NCI-H524 treated with DMSO at 0.1 percent for 48 hours (cell line): ENCODE data around the gene NEURL2.

ENCODE experiments used
- DNase-seq: peaks from one replicate; lab custom pipeline; 2025; lab: John Stamatoyannopoulos, UW

The NEURL2 gene

DNA sequence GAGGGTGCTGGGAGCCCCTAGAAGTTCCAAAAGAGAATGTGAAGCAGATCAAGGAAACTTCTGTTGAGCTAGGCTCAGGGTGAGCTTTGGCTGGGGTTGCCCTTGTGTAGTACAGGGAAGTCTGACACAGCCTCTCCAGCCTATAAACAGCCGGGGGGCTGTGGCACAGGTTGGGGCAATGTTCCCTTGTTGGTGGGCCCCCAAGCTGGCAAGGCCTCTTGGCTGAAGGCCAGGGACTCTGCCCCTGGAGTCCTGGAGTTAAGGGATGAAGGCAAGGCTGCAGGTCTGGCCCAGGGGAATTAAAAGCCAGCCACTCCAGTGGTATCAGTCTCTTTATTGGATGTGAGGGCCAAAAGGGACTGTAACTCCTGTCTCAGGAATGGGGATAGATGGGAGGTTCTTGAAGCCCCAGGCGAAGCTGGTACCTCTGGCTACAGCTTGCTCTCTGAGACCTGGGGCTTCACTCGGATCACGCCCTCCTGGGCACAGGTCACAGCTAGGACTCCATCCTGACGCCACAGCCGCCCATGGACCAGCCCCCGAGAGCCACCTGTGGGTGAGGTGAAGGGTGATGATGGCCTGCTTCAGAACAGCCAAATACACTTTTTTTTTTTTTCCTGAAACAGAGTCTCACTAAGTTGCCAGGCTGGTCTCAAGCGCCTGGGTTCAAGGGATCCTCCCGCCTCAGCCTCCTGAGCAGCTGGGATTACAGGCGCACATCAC lies 49.4 kb downstream of the NEURL2 start:
- no peak for DNase-seq

- DNase-seq, result no peak
Measured at GRCh38 chr20:45840700-45841198, 50.3 kb downstream of the NEURL2 start.
